Mesenchymal stem cell (in vitro differentiated cells and primary cell): ENCODE data around the gene STARD3.

Experiments used
- DNase-seq: peaks from one replicate; pipeline ENCODE4 v3.0.0-alpha.2; 2013
- H2AFZ ChIP-seq: one replicate; pipeline ENCODE4 v1.6.1; 2013; ENCODE audit warnings: low read depth, mild to moderate bottlenecking, control low read depth, inconsistent platforms, low read length, moderate library complexity
- H2AK5ac ChIP-seq: 2 replicates; pipeline ENCODE4 v1.6.1; 2013; ENCODE audit warnings: low read length, moderate library complexity, mild to moderate bottlenecking, inconsistent platforms; ENCODE audit not compliant: severe bottlenecking
- H2BK120ac ChIP-seq: one replicate; pipeline ENCODE4 v1.6.1; 2013; ENCODE audit warnings: low read depth, mild to moderate bottlenecking, inconsistent platforms, low read length, moderate library complexity
- H2BK12ac ChIP-seq, 2 experiments: one replicate each; pipeline ENCODE4 v1.6.1; 2013; ENCODE audit warnings: inconsistent platforms in 2 of 2, low read length in 2 of 2, mild to moderate bottlenecking in 2 of 2, moderate library complexity in 2 of 2, control low read depth in 1 of 2
- H2BK15ac ChIP-seq: one replicate; pipeline ENCODE4 v1.6.1; 2013; ENCODE audit warnings: mild to moderate bottlenecking, low read depth, inconsistent platforms; ENCODE audit not compliant: poor library complexity, severe bottlenecking
- H2BK5ac ChIP-seq: 2 replicates; pipeline ENCODE4 v1.6.1; 2013; ENCODE audit warnings: low read depth, mild to moderate bottlenecking, low read length, control low read depth, inconsistent platforms; ENCODE audit not compliant: poor library complexity, severe bottlenecking
- H3K14ac ChIP-seq, 2 experiments: one replicate each; pipeline ENCODE4 v1.6.1; 2013; ENCODE audit warnings: inconsistent platforms in 2 of 2, low read length in 2 of 2, control low read depth in 1 of 2, mild to moderate bottlenecking in 1 of 2, moderate library complexity in 1 of 2
- H3K18ac ChIP-seq, 2 experiments: one replicate each; pipeline ENCODE4 v1.6.1; 2013; ENCODE audit warnings: inconsistent platforms in 2 of 2, low read length in 2 of 2, control low read depth in 1 of 2, low read depth in 1 of 2, mild to moderate bottlenecking in 1 of 2
- H3K23ac ChIP-seq, 2 experiments: one replicate each; pipeline ENCODE4 v1.6.1; 2013; ENCODE audit warnings: inconsistent platforms in 2 of 2, low read length in 2 of 2, mild to moderate bottlenecking in 2 of 2, moderate library complexity in 2 of 2, control low read depth in 1 of 2
- H3K27ac ChIP-seq: 2 replicates; pipeline ENCODE4 v1.5.1; 2013; ENCODE audit warnings: mild to moderate bottlenecking, moderate library complexity, low read length, control low read depth, inconsistent platforms; ENCODE audit not compliant: poor library complexity, severe bottlenecking
- H3K27me3 ChIP-seq, 2 experiments: 2 replicates each; pipeline versions ENCODE4 v1.6.1 to v1.7.0; 2013; ENCODE audit warnings: low read length in 2 of 2, mild to moderate bottlenecking in 2 of 2, moderate library complexity in 2 of 2, control low read depth in 1 of 2, inconsistent platforms in 1 of 2; ENCODE audit not compliant: control insufficient read depth in 1 of 2, insufficient read depth in 1 of 2
- H3K36me3 ChIP-seq, 2 experiments: 2 replicates each; pipeline versions ENCODE4 v1.6.1 to v1.7.0; 2013; ENCODE audit warnings: low read length in 2 of 2, control low read depth in 1 of 2, inconsistent platforms in 1 of 2, low read depth in 1 of 2, mild to moderate bottlenecking in 1 of 2; ENCODE audit not compliant: insufficient read depth in 2 of 2, control insufficient read depth in 1 of 2
- H3K4ac ChIP-seq, 2 experiments: one replicate each; pipeline ENCODE4 v1.6.1; 2013; ENCODE audit warnings: inconsistent platforms in 2 of 2, low read length in 2 of 2, mild to moderate bottlenecking in 2 of 2, moderate library complexity in 2 of 2, control low read depth in 1 of 2, low read depth in 1 of 2
- H3K4me1 ChIP-seq: 2 replicates; pipeline ENCODE4 v1.6.1; 2013; ENCODE audit warnings: low read depth, low read length, control low read depth; ENCODE audit not compliant: control insufficient read depth, insufficient read depth
- H3K4me2 ChIP-seq: 2 replicates; pipeline ENCODE4 v1.6.1; 2013; ENCODE audit warnings: low read length, mild to moderate bottlenecking, inconsistent platforms; ENCODE audit not compliant: poor library complexity, severe bottlenecking
- H3K4me3 ChIP-seq, 2 experiments: 2 replicates each; pipeline versions ENCODE4 v1.5.1 to v1.7.0; 2013; ENCODE audit warnings: low read length in 2 of 2, mild to moderate bottlenecking in 2 of 2, control low read depth in 1 of 2, low read depth in 1 of 2; ENCODE audit not compliant: insufficient read depth in 1 of 2
- H3K79me1 ChIP-seq: replicated peaks from 2 replicates; pipeline ENCODE4 v1.6.1; 2013; ENCODE audit warnings: mild to moderate bottlenecking, control low read depth, low read length, inconsistent platforms; ENCODE audit not compliant: poor library complexity, severe bottlenecking
- H3K9ac ChIP-seq: 2 replicates; pipeline ENCODE4 v1.7.0; 2013; ENCODE audit warnings: mild to moderate bottlenecking, low read length, moderate library complexity
- H3K9me3 ChIP-seq: 2 replicates; pipeline ENCODE4 v1.7.0; 2013; ENCODE audit warnings: mild to moderate bottlenecking, low read length; ENCODE audit not compliant: control insufficient read depth
- H4K8ac ChIP-seq: one replicate; pipeline ENCODE4 v1.6.1; 2013; ENCODE audit warnings: inconsistent platforms, mild to moderate bottlenecking, low read length, moderate library complexity
- H4K91ac ChIP-seq: one replicate; pipeline ENCODE4 v1.6.1; 2013; ENCODE audit warnings: mild to moderate bottlenecking, low read length, inconsistent platforms
- WGBS: methylation state at CpG from one replicate; pipeline ENCODE4 v1.1.7; 2013; ENCODE audit warnings: mixed read lengths; 5-methylcytosine and 5-hydroxymethylcytosine counted together

STARD3 gene

GRCh38 chr17:39627712-39628516, 9.0 kb upstream of the STARD3 start:
- Histone ChIP-seq H3K4me3 (peak overlapping the region in 1 of 2 experiments; percentile 9), H3K4me1 (peaks cover 24% of the 10 kb centered on the region), H2AK5ac (no peak overlapping the region), H2AFZ (no peak overlapping the region), H3K14ac (no peak overlapping the region), H3K27ac (no peak overlapping the region), H3K4ac (no peak overlapping the region), H2BK12ac (no peak overlapping the region), H3K36me3 (no peaks in the 10 kb centered on the region), H4K8ac (no peak overlapping the region), H3K23ac (no peak overlapping the region), H3K79me1 (no peaks in the 10 kb centered on the region), H3K27me3 (peaks cover 81 to 86% of the 10 kb centered on the region in 2 experiments), H2BK15ac (no peak overlapping the region), H3K9me3 (no peaks in the 10 kb centered on the region), H3K4me2 (no peak overlapping the region), H3K9ac (no peak overlapping the region), H3K18ac (no peak overlapping the region), H2BK5ac (no peak overlapping the region), H4K91ac (no peak overlapping the region), H2BK120ac (no peak overlapping the region)
- 24% methylated on average over 14 of the region's 16 CpGs for WGBS
- no peak for DNase-seq

DNA sequence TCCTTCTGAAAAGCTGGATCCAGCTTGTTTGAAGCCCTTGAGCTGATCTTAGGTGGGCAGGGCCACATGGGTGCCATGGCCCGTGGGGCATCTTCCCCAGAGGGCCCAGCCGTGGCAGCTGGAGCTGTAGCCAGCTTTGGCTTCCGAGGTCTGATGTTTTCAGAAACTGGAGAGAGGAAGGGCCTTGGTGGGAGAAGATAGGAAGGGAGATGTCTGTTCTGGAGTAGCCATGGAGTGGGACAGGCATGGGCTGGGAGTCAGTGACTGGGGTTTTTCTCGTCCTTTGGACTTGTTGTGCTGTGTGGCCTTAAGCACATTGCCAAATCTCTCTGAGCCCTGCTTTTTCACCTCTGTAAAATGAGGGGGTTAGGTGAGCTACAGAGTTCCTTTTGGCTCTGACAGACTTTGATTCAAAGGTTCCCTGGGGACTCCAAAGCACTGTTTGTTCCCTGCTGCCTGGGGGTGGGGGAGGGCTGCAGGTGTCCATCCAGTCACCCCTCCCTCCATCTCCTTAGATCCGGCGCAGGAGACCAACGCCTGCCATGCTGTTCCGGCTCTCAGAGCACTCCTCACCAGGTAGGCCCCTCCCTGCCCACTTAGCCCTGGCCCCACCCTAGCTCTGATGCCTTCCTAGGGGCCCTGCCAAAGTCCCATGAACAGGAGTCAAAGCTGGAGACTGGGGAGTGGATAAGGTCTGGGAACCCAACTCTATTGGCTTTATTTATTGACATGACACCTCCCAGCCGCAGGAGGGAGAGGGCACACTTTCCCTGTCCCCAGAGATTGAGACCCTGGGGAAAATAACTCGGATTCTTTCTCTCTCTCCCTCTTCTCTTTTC, 8.1 kb upstream of the STARD3 start:
- no peak for DNase-seq
- H3K27ac ChIP-seq: no peak overlapping the region

DNA sequence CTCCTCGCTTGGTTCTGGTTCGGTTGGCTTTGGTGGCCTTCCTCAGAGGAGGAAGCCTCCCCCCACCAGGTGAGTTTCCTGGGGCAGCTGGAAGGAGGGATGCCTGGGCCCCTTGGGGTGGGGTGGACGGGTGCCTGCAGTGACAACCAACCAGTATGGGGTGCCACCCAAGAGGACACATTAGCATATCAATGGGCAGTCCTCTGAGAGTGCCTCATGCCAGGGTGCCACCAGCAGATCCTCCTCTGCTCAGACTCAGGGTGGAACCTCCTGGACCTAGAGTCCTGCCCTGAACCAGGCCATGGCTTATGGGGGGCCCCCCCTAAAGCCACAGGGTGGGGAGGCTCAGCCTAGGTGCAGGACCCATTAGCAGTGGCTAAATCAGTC, 7.5 kb upstream of the STARD3 start:
- H2BK15ac ChIP-seq: no peak overlapping the region
- 50% methylated on average over 2 of the region's 3 CpGs for WGBS
- no peak overlapping the region for H4K8ac ChIP-seq
- H4K91ac ChIP-seq: no peak overlapping the region
- no peaks in the 10 kb centered on the region for H3K9me3 ChIP-seq
- H2BK120ac ChIP-seq: no peak overlapping the region
- H3K14ac ChIP-seq: no peak overlapping the region
- H2AFZ ChIP-seq: no peak overlapping the region
- peaks cover 74 to 79% of the 10 kb centered on the region in 2 experiments for H3K27me3 ChIP-seq
- no peaks in the 10 kb centered on the region for H3K79me1 ChIP-seq
- no peak overlapping the region for H3K4ac ChIP-seq
- H2BK5ac ChIP-seq: no peak overlapping the region
- no peaks in the 10 kb centered on the region for H3K36me3 ChIP-seq
- no peak overlapping the region for H3K27ac ChIP-seq
- H2AK5ac ChIP-seq: no peak overlapping the region
- H3K9ac ChIP-seq: no peak overlapping the region
- H3K4me1 ChIP-seq: peaks cover 24% of the 10 kb centered on the region
- no peak overlapping the region for H2BK12ac ChIP-seq
- no peak overlapping the region for H3K18ac ChIP-seq
- DNase-seq: no peak
- H3K23ac ChIP-seq: no peak overlapping the region
- H3K4me2 ChIP-seq: no peak overlapping the region
- H3K4me3 ChIP-seq: no peak overlapping the region

More for the DNA sequence above, 8.1 kb upstream of the STARD3 start:
- Histone ChIP-seq H2AFZ (no peak overlapping the region), H3K9ac (no peak overlapping the region), H3K23ac (no peak overlapping the region), H2BK120ac (no peak overlapping the region), H3K4me3 (no peak overlapping the region), H3K79me1 (no peaks in the 10 kb centered on the region), H2BK5ac (no peak overlapping the region), H3K4ac (no peak overlapping the region), H4K8ac (no peak overlapping the region), H3K9me3 (no peaks in the 10 kb centered on the region), H3K18ac (no peak overlapping the region), H3K4me2 (no peak overlapping the region), H2BK15ac (no peak overlapping the region), H2AK5ac (no peak overlapping the region), H3K14ac (no peak overlapping the region), H3K4me1 (peaks cover 24% of the 10 kb centered on the region), H3K27me3 (peaks cover 77 to 82% of the 10 kb centered on the region in 2 experiments), H2BK12ac (no peak overlapping the region), H3K36me3 (no peaks in the 10 kb centered on the region), H4K91ac (no peak overlapping the region)
- WGBS: 62% methylated on average over 8 of the region's 10 CpGs

DNA sequence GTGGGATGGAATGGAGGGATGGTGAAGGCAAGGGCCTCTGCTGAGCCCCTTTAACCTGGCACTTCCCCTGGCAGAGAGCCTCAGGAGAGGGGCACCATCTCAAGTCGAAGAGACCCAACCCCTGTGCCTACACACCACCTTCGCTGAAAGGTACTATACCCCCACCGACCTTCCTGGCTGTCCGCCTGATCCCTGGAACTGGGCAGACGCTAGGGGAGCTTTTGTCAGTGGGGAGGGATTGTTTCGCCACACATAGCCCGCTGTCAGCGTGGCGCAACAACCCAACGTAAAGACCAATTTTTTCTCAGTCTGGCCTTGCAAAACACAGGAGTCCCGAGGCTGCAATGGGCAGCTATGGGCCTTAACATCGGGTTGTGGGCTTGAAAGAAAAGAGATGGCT, 7.0 kb upstream of the STARD3 start:
- H3K27ac ChIP-seq: no peak overlapping the region
- H3K4me2 ChIP-seq: no peak overlapping the region
- H2BK5ac ChIP-seq: no peak overlapping the region
- H3K23ac ChIP-seq: no peak overlapping the region
- H3K4me3 ChIP-seq: no peak overlapping the region
- H4K91ac ChIP-seq: no peak overlapping the region
- H2BK12ac ChIP-seq: no peak overlapping the region
- no peak for DNase-seq
- no peak overlapping the region for H3K14ac ChIP-seq
- H2AK5ac ChIP-seq: no peak overlapping the region
- no peak overlapping the region for H2AFZ ChIP-seq
- no peaks in the 10 kb centered on the region for H3K9me3 ChIP-seq
- H3K9ac ChIP-seq: no peak overlapping the region
- H2BK120ac ChIP-seq: no peak overlapping the region
- H3K36me3 ChIP-seq: no peaks in the 10 kb centered on the region
- peaks cover 70 to 75% of the 10 kb centered on the region in 2 experiments for H3K27me3 ChIP-seq
- no peak overlapping the region for H4K8ac ChIP-seq
- H3K18ac ChIP-seq: no peak overlapping the region
- no peak overlapping the region for H3K4ac ChIP-seq
- WGBS: 89% methylated on average over 11 of the region's 12 CpGs
- no peaks in the 10 kb centered on the region for H3K79me1 ChIP-seq
- no peak overlapping the region for H2BK15ac ChIP-seq
- peaks cover 27% of the 10 kb centered on the region for H3K4me1 ChIP-seq
